Gastroesophageal sphincter (tissue), 3 donors: ENCODE data around the gene THAP4.

Experiments used
- CTCF ChIP-seq, 4 experiments: fragments of 200-600 bp in 2 of 4; fragments of 450-650 bp in 2 of 4; sonication (generic) in 1 of 4; IDR thresholded peaks; one replicate each; pipeline ENCODE4 v1.5.1; 2017 to 2019; ENCODE audit warnings: antibody characterized with exemption in 4 of 4, mild to moderate bottlenecking in 2 of 4, moderate library complexity in 2 of 4
- EP300 ChIP-seq: sonication (generic); formaldehyde crosslinking; IDR thresholded peaks from one replicate; pipeline ENCODE4 v1.6.1; 2017; ENCODE audit warnings: antibody characterized with exemption, mild to moderate bottlenecking
- POLR2A ChIP-seq, 2 donors: fragments of 450-650 bp; IDR thresholded peaks; one replicate each; pipeline ENCODE4 v1.6.1; 2017; ENCODE audit warnings: antibody characterized with exemption in 2 of 2, mild to moderate bottlenecking in 2 of 2, moderate library complexity in 1 of 2
- POLR2AphosphoS5 ChIP-seq: sonication (generic); formaldehyde crosslinking; IDR thresholded peaks from one replicate; pipeline ENCODE4 v1.6.1; 2017; ENCODE audit warnings: antibody characterized with exemption

- TF ChIP-seq POLR2A (IDR thresholded peaks at IDR 0.05) (no peak), CTCF (IDR thresholded peaks at IDR 0.05) (no peak), EP300 (no peak), POLR2AphosphoS5 (no peak)
Observed at GRCh38 chr2:241627675-241628074, 9.3 kb downstream of the THAP4 start.
